Suprapubic skin (tissue), 3 donors: ENCODE measurements around the gene KNL1.

Experiments
- CTCF ChIP-seq, 2 donors: fragments of 200-600 bp in 1 of 2; fragments of 450-650 bp in 1 of 2; sonication (generic) in 1 of 2; IDR thresholded peaks; one replicate each; pipeline ENCODE4 v1.5.1; 2016 to 2019; ENCODE audit warnings: antibody characterized with exemption in 2 of 2, mild to moderate bottlenecking in 1 of 2, moderate library complexity in 1 of 2
- EP300 ChIP-seq: sonication (generic); formaldehyde crosslinking; IDR thresholded peaks from one replicate; pipeline ENCODE4 v1.6.1; 2017; ENCODE audit warnings: antibody characterized with exemption

GRCh38 chr15:40623361-40623760 is 29.3 kb downstream of the KNL1 start:
- TF ChIP-seq CTCF (IDR thresholded peaks at IDR 0.05) (no peak), EP300 (no peak)
